Activated CD4-positive, CD25-positive, alpha-beta regulatory T cell treated with anti-CD3 and anti-CD28 coated beads, Interleukin-2, amount 50 U/mL, for 24 hours (primary cell): ENCODE data around the gene ADAD1.
A peak's percentile ranks its signal among the peaks of the same experiment; 100 is the strongest.

Source experiments
- ATAC-seq, 2 donors: fragments of 150-1000 bp; cut with Tn5 transposase; one replicate each; pipeline ENCODE4 v1.10.0; 2021; ENCODE audit warnings: mild to moderate bottlenecking in 1 of 2, moderate library complexity in 1 of 2

The ADAD1 gene

GRCh38 chr4:122456231-122457116 is 77.7 kb downstream of the ADAD1 start, which contains the start of gene IL2:
TSS of gene IL2 (minus strand) at chr4:122456725. CDS start at chr4:122456440, 285 bp downstream.
- ATAC-seq = peak; percentile 17 to 34

GRCh38 chr4:122458625-122459024 is 79.8 kb downstream of the ADAD1 start:
- peak; percentile 85 to 89 for ATAC-seq

- ATAC-seq = no peak
These were observed 90.6 kb downstream of the ADAD1 start for GRCh38 chr4:122469457-122469856.

GRCh38 chr4:122475233-122475632 is 96.4 kb downstream of the ADAD1 start:
- ATAC-seq = no peak

GRCh38 chr4:122476126-122476525 is 97.3 kb downstream of the ADAD1 start:
- ATAC-seq = peak in 1 of 2 donors; percentile 33

- peak; percentile 63 to 73 for ATAC-seq
These were observed 97.9 kb downstream of the ADAD1 start for GRCh38 chr4:122476745-122477144.
